ENCODE data around the gene HEATR5B. TPM values are rescaled to one million over a fixed set of nuclear protein-coding genes. Genes with fewer than 3 reads are reported as not detected.

HEATR5B gene
- total RNA-seq, 4 donors from 2014 or later: 34.3 to 52.7 (median 44.5) TPM

DNA sequence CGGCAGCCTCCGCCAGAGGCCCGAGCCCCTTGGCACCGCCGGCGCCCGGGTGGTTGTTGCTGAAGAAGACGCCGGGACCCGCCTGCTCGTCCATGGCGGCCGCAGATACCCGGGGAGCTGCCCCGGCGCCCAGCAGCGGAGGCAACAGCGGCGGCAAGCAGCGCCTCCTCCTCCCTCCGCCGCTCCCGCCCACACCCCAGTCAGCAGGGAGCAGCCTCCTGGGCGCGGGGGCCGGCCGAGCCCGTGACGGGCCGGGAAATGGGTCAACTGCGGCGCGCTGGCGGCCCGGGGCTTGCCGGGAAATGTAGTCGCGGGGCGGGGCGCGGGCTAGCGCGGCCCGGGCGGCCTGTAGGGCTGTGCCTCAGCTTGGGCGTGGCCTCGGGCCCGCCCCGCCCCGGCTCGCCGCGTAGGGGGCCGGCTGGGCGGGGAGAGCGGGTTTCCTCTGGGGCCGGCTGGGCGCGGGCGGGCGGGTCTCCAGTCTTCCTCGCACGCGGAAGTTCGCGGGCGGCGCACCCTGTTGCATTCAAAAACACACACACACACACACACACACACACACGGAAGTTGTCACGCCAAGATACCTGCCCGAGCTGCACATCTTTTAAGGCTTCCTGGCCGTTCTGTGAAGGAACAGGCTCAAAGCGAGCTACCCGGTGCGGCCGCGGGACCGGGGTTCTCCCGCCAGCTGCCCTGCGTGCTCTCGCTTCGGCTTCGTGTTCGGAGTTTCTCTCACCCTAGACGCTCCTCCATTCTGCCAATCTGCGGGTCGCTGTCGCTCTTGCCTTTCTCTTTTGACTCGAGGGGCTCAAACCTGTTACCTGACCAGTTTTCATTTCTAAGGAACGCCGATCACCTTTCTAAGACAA, 117.6 kb downstream of the HEATR5B start, which contains the start of gene STRN:
Gene STRN (minus strand): TSS at position 167 of the 866 bp plus-strand sequence. CDS start 73 bp downstream, at position 94.
- no peaks in the 10 kb centered on the region for H3K36me3 ChIP-seq
- DNase-seq: peak; percentile 97 to 98
- H3K9me3 ChIP-seq: no peaks in the 10 kb centered on the region
- H3K4me1 ChIP-seq: peaks cover 7 to 11% of the 10 kb centered on the region in 2 donors
- H3K27me3 ChIP-seq: no peaks in the 10 kb centered on the region
- peak within 1 kb of the TSS; percentile 71 to 100 (median 93) for H3K4me3 ChIP-seq (replicated peaks in 1 of 3)
- WGBS, 2 donors: 0 to 1% methylated on average over 13 to 19 of the region's 91 CpGs
- peak within 1 kb of the TSS; percentile 57 to 92 (median 74) for H3K27ac ChIP-seq
- intact Hi-C loops (cut with DNase I): no loop called here
- peak; percentile 33 to 87 for TF ChIP-seq POLR2A (IDR thresholded peaks at IDR 0.05)
- TF ChIP-seq, protein P1, sequence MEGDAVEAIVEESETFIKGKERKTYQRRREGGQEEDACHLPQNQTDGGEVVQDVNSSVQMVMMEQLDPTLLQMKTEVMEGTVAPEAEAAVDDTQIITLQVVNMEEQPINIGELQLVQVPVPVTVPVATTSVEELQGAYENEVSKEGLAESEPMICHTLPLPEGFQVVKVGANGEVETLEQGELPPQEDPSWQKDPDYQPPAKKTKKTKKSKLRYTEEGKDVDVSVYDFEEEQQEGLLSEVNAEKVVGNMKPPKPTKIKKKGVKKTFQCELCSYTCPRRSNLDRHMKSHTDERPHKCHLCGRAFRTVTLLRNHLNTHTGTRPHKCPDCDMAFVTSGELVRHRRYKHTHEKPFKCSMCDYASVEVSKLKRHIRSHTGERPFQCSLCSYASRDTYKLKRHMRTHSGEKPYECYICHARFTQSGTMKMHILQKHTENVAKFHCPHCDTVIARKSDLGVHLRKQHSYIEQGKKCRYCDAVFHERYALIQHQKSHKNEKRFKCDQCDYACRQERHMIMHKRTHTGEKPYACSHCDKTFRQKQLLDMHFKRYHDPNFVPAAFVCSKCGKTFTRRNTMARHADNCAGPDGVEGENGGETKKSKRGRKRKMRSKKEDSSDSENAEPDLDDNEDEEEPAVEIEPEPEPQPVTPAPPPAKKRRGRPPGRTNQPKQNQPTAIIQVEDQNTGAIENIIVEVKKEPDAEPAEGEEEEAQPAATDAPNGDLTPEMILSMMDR (IDR thresholded peaks at IDR 0.05): no peak

DNA sequence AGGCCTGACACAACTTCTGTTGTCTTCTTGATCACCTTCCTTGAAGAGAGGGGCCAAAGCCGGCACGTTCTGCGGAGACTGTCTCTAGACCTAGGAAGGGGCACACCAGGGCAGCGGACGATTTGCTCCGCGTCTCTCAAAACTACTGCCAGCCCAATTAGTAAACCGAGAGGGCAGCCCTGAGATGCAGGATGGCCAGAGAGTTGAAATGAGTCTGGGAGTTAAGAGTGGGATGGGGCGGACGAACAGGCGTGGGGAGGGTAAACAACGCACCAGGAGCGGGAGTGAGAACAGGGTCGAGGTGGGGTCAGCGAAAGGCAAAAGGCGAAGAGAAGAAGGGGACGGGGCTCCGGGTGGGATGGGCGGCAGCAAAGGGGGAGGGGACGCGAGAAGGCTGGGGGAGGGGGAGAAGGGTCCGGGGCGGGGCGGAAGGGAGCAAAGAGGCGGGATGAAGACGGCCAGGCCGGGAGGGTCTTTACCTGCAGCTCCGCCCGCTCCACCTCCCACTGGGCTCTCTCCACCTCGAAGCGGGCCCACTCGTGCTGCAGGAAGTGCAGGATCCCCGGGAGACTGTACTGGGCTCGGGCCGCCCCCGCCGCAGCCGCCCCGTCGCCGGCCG, 118.3 kb downstream of the HEATR5B start:
- no peaks in the 10 kb centered on the region for H3K9me3 ChIP-seq
- DNase-seq: peak; percentile 69 to 75
- H3K27ac ChIP-seq: peak overlapping the region; percentile 57 to 92 (median 71)
- intact Hi-C loops (cut with DNase I): no loop called here
- peaks cover 7 to 11% of the 10 kb centered on the region in 2 donors for H3K4me1 ChIP-seq
- H3K27me3 ChIP-seq: no peaks in the 10 kb centered on the region
- TF ChIP-seq, protein P1 (IDR thresholded peaks at IDR 0.05): no peak
- TF ChIP-seq POLR2A (IDR thresholded peaks at IDR 0.05): no peak
- peak overlapping the region; percentile 71 to 100 (median 93) for H3K4me3 ChIP-seq (replicated peaks in 1 of 3)
- 1% methylated on average over 26 to 37 of the region's 42 CpGs for WGBS, 2 donors
- no peaks in the 10 kb centered on the region for H3K36me3 ChIP-seq

DNA sequence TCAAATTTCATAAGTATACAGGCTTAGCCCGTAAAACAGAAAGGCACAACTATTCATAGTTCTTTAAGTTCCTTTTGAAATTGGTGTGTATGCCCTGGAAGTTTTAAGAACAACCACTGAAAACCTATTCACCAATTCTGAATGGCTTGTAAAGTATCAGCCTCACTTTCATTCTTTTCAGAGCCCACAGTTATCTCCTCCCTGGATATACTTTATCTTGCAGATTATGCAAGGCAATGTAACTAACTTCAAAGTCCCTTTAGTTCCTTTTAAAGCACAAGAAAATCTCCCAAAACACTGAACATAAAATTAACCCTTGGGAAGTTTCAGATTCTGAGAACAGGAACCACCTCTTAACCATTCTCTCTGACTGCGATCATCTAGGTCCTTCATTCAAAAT, 119.0 kb downstream of the HEATR5B start:
- 52 to 58% methylated on average over 2 of the region's 2 CpGs for WGBS, 2 donors
- Histone ChIP-seq H3K4me3 (replicated peaks in 1 of 3) (peak overlapping the region in 2 of 3 donors; percentile 71 to 100), H3K4me1 (peaks cover 7 to 11% of the 10 kb centered on the region in 2 donors), H3K27me3 (no peaks in the 10 kb centered on the region), H3K27ac (no peak overlapping the region), H3K36me3 (no peaks in the 10 kb centered on the region), H3K9me3 (no peaks in the 10 kb centered on the region)
- TF ChIP-seq POLR2A (IDR thresholded peaks at IDR 0.05): no peak
- TF ChIP-seq, protein P1 (IDR thresholded peaks at IDR 0.05): no peak
- intact Hi-C loops (cut with DNase I): no loop called here
- DNase-seq: no peak

DNA sequence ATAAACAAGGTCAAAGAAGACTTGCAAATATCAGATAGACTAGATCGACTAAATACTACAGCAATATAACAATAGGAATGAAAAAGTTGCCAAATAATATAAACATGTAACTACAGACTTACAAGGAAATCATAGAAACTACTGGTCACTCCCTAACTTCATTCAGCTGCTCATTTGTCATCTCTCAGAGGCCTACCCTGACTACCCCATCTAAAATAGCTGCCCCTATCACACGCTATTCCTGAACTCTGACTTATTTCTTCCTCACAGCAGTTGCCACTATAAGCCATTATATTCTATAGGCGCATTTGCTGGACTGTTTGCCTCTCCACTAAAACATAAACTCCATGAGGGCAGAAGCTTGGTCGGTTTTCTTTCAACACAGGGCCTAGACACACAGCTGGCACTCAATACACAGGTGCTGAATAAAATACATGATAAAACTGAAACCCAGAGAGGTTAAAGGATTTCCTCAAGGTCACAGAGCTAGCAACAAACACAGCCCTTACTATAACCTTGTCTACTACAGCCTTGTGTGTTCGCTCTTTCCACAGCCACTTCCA, 119.6 kb downstream of the HEATR5B start:
- TF ChIP-seq, protein P1 (IDR thresholded peaks at IDR 0.05): no peak
- no peak for TF ChIP-seq POLR2A (IDR thresholded peaks at IDR 0.05)
- intact Hi-C loops (cut with DNase I): no loop called here
- 85 to 86% methylated on average over 5 of the region's 5 CpGs for WGBS, 2 donors
- no peak for DNase-seq
- H3K36me3 ChIP-seq: no peaks in the 10 kb centered on the region
- H3K9me3 ChIP-seq: no peaks in the 10 kb centered on the region
- H3K4me3 ChIP-seq (replicated peaks in 1 of 3): no peak overlapping the region
- peaks cover 7 to 11% of the 10 kb centered on the region in 2 donors for H3K4me1 ChIP-seq
- no peaks in the 10 kb centered on the region for H3K27me3 ChIP-seq
- no peak overlapping the region for H3K27ac ChIP-seq
